T-cell (primary cell): ENCODE data around the gene SLC22A23. TPM values are rescaled to one million over a fixed set of nuclear protein-coding genes. Genes with fewer than 3 reads are reported as not detected.

Experiments used
- ATAC-seq, 4 experiments: fragments of 200-7000 bp in 3 of 4; fragments of 150-1000 bp in 1 of 4; cut with Tn5 transposase; replicated peaks in 1 of 4; 1 replicate in 3 of 4; 2 replicates in 1 of 4; pipeline ENCODE4 v1.10.0; 2021; ENCODE audit warnings: moderate library complexity in 3 of 4, mild to moderate bottlenecking in 2 of 4, moderate number of reproducible peaks in 1 of 4
- CTCF ChIA-PET, 2 donors: fragments of 300-600 bp; sonication (Branson Sonifier 250); formaldehyde crosslinking; loops; one replicate each; lab custom pipeline; 2022; ENCODE audit warnings: antibody characterized with exemption in 2 of 2; lab: Charles Lee
- POLR2A ChIA-PET, 2 donors: fragments of 300-600 bp; sonication (Branson Sonifier 250); formaldehyde crosslinking; loops; one replicate each; lab custom pipeline; 2022; ENCODE audit warnings: antibody characterized with exemption in 2 of 2; lab: Charles Lee
- DNase-seq, 35 experiments: peaks; one replicate each; pipeline versions ENCODE4 v3.0.0 to v3.0.0-alpha.2; 2013 to 2023
- H3K27ac ChIP-seq: one replicate; pipeline ENCODE4 v1.5.1; 2013; ENCODE audit warnings: low read length
- H3K27me3 ChIP-seq, 2 experiments: replicated peaks in 1 of 2; 1 replicate in 1 of 2; 2 replicates in 1 of 2; pipeline versions ENCODE4 v1.6.1 to v1.7.0; 2013; ENCODE audit warnings: low read length in 1 of 2, mixed read lengths in 1 of 2; ENCODE audit not compliant: control insufficient read depth in 2 of 2, insufficient read depth in 2 of 2; ENCODE audit errors: extremely low read depth in 1 of 2
- H3K36me3 ChIP-seq, 2 donors: 1 replicate in 1 of 2; 2 replicates in 1 of 2; pipeline versions ENCODE4 v1.6.1 to v1.7.0; 2013; ENCODE audit warnings: low read length in 1 of 2; ENCODE audit not compliant: control insufficient read depth in 2 of 2, insufficient read depth in 1 of 2; ENCODE audit errors: extremely low read depth in 1 of 2
- H3K4me1 ChIP-seq, 2 experiments: 1 replicate in 1 of 2; 2 replicates in 1 of 2; pipeline versions ENCODE4 v1.6.1 to v1.7.0; 2013; ENCODE audit warnings: low read length in 2 of 2, mixed read lengths in 1 of 2; ENCODE audit not compliant: insufficient read depth in 2 of 2, control insufficient read depth in 1 of 2; ENCODE audit errors: extremely low read depth in 1 of 2
- H3K4me3 ChIP-seq, 2 donors: 1 replicate in 1 of 2; 2 replicates in 1 of 2; pipeline versions ENCODE4 v1.5.1 to v1.7.0; 2013; ENCODE audit warnings: mild to moderate bottlenecking in 2 of 2, low read length in 1 of 2, moderate library complexity in 1 of 2; ENCODE audit not compliant: control insufficient read depth in 1 of 2; ENCODE audit errors: extremely low read depth in 1 of 2
- H3K9me3 ChIP-seq: 2 replicates; pipeline ENCODE4 v1.7.0; 2013
- H3K27ac Mint-ChIP-seq, 2 donors: one replicate each; pipeline ENCODE4 v1.8.0; 2020 to 2021; ENCODE audit warnings: mild to moderate bottlenecking in 2 of 2, mixed read lengths in 2 of 2
- H3K27me3 Mint-ChIP-seq, 2 donors: one replicate each; pipeline ENCODE4 v1.8.0; 2021 to 2022; ENCODE audit warnings: mixed read lengths in 2 of 2
- H3K36me3 Mint-ChIP-seq: one replicate; pipeline ENCODE4 v1.8.0; 2021; ENCODE audit warnings: mixed read lengths
- H3K4me1 Mint-ChIP-seq, 3 donors: one replicate each; pipeline ENCODE4 v1.8.0; 2020 to 2022; ENCODE audit warnings: mixed read lengths in 3 of 3, mild to moderate bottlenecking in 1 of 3
- H3K4me3 Mint-ChIP-seq, 3 donors: one replicate each; pipeline ENCODE4 v1.8.0; 2020 to 2022; ENCODE audit warnings: mild to moderate bottlenecking in 3 of 3, mixed read lengths in 3 of 3, moderate library complexity in 3 of 3
- H3K9me3 Mint-ChIP-seq, 3 donors: one replicate each; pipeline ENCODE4 v1.8.0; 2020 to 2022; ENCODE audit warnings: mixed read lengths in 3 of 3
- WGBS: methylation state at CpG from one replicate; pipeline ENCODE4 v1.1.5; 2013; ENCODE audit warnings: missing lambda C conversion rate; ENCODE audit not compliant: insufficient coverage; 5-methylcytosine and 5-hydroxymethylcytosine counted together
- total RNA-seq, 35 experiments: library from RNA in 6 of 35; stranded (reverse) in 6 of 35; fragments of 120-200 nt in 1 of 35; gene quantifications; one replicate each; pipeline versions ENCODE4 v1.2.1 to v1.2.4 and lab custom pipeline; 2013 to 2026

The SLC22A23 gene
- total RNA-seq, 5 donors from 2014 or later (not counting 1 experiment from before 2014, with no cell fraction given) = 6.2 to 14.8 (median 12.1) TPM

DNA sequence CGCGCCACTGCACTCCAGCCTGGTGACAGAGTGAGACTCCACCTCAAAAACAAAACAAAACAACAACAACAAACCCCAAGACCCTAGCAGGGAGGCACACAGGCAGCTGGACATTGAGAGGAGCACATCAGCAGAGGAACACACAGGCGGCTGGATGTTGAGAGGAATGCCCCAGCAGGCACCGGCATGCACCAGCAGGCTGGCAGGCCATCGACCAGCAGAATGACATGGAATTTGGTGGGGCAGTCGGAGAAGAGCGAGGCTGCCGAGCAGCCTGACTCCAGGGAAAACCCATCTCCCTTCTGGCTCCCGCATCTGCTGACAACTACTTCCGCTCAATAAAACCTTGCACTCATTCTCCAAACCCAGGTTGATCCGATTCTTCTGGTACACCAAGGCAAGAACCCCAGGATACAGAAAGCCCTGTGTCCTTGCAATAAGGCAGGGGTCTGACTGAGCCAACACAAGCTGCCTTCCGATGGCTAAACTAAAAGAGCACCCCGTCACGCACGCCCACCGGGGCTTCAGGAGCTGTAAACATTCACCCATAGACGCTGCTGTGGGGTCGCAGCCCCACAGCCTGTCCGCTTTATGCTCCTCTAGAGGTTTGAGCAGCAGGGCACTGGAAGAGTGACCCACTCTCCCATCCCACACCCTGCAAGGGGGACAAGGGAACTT lies 60.2 kb downstream of the SLC22A23 start:
- 94% methylated on average over 19 of the region's 19 CpGs for WGBS
- no peaks in the 10 kb centered on the region for H3K36me3 Mint-ChIP-seq

DNA sequence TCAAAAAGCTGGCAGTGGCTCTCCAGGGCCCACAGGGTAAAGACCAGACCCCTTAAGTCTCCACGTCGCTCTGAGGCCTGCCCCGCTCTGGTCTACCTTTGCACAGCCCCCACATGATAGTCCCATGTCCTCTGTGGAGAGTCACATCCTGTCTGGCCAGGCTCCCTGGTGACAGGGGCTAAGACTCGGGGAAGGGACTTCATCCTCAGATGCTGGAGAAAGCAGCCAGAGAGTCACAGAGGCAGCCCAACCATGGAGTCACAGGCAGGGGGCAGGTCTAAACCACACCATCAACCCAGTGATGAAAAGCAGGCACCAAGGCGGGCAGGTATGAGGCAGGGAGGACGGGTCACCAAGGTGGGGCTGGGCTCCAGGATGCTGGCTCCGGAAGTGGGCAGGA lies 62.2 kb downstream of the SLC22A23 start:
- no peaks in the 10 kb centered on the region for H3K36me3 Mint-ChIP-seq
- H3K4me1 ChIP-seq = no peaks in the 10 kb centered on the region
- no peaks in the 10 kb centered on the region for H3K4me1 Mint-ChIP-seq
- no peaks in the 10 kb centered on the region for H3K27me3 Mint-ChIP-seq
- H3K9me3 ChIP-seq = no peaks in the 10 kb centered on the region
- H3K9me3 Mint-ChIP-seq = no peaks in the 10 kb centered on the region
- no peaks in the 10 kb centered on the region for H3K36me3 ChIP-seq
- 82% methylated on average over 4 of the region's 7 CpGs for WGBS
- no peak overlapping the region for H3K4me3 ChIP-seq
- H3K27ac ChIP-seq = no peak overlapping the region
- ATAC-seq (no peak), DNase-seq (no peak)
- CTCF ChIA-PET = no interaction called here
- H3K4me3 Mint-ChIP-seq = no peak overlapping the region
- POLR2A ChIA-PET = no interaction called here
- H3K27ac Mint-ChIP-seq = no peak overlapping the region
- H3K27me3 ChIP-seq = no peaks in the 10 kb centered on the region

More for the DNA sequence above, 60.2 kb downstream of the SLC22A23 start:
- Mint-ChIP-seq H3K27me3 (no peaks in the 10 kb centered on the region), H3K4me1 (no peaks in the 10 kb centered on the region), H3K9me3 (no peaks in the 10 kb centered on the region), H3K4me3 (no peak overlapping the region), H3K27ac (no peak overlapping the region)
- no peak overlapping the region for H3K27ac ChIP-seq
- H3K9me3 ChIP-seq = no peaks in the 10 kb centered on the region
- ChIA-PET CTCF (no interaction called here), POLR2A (no interaction called here)
- no peak overlapping the region for H3K4me3 ChIP-seq
- ATAC-seq (no peak), DNase-seq (no peak)
- no peaks in the 10 kb centered on the region for H3K4me1 ChIP-seq
- no peaks in the 10 kb centered on the region for H3K36me3 ChIP-seq
- no peaks in the 10 kb centered on the region for H3K27me3 ChIP-seq

DNA sequence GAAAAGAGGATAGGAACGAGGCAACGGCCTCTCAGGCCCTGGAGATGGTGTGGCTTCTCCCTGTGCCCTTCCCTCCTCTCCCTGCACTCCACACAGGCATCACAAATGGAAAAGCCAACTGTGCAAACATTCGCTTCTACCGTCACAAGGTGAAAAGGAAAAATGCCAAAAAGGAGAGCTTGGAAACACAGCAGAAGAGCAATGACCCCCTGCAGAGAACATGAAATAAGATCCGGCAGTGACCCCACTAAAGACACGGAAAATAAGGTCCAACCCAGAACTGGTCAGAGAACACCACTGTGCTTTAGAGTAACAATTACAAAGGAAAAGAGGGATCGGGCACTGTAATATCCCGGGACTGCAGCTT lies 63.0 kb downstream of the SLC22A23 start:
- H3K4me3 ChIP-seq = no peak overlapping the region
- no peak for DNase-seq
- no peak overlapping the region for H3K27ac ChIP-seq
- no peaks in the 10 kb centered on the region for H3K36me3 ChIP-seq
- POLR2A ChIA-PET = no interaction called here
- no peak for ATAC-seq
- H3K27ac Mint-ChIP-seq = no peak overlapping the region
- H3K4me1 Mint-ChIP-seq = no peaks in the 10 kb centered on the region
- 83% methylated on average over 6 of the region's 8 CpGs for WGBS
- no peaks in the 10 kb centered on the region for H3K36me3 Mint-ChIP-seq
- no peaks in the 10 kb centered on the region for H3K9me3 Mint-ChIP-seq
- H3K4me3 Mint-ChIP-seq = no peak overlapping the region
- no peaks in the 10 kb centered on the region for H3K27me3 ChIP-seq
- no peaks in the 10 kb centered on the region for H3K9me3 ChIP-seq
- CTCF ChIA-PET = no interaction called here
- H3K4me1 ChIP-seq = no peaks in the 10 kb centered on the region
- no peaks in the 10 kb centered on the region for H3K27me3 Mint-ChIP-seq

DNA sequence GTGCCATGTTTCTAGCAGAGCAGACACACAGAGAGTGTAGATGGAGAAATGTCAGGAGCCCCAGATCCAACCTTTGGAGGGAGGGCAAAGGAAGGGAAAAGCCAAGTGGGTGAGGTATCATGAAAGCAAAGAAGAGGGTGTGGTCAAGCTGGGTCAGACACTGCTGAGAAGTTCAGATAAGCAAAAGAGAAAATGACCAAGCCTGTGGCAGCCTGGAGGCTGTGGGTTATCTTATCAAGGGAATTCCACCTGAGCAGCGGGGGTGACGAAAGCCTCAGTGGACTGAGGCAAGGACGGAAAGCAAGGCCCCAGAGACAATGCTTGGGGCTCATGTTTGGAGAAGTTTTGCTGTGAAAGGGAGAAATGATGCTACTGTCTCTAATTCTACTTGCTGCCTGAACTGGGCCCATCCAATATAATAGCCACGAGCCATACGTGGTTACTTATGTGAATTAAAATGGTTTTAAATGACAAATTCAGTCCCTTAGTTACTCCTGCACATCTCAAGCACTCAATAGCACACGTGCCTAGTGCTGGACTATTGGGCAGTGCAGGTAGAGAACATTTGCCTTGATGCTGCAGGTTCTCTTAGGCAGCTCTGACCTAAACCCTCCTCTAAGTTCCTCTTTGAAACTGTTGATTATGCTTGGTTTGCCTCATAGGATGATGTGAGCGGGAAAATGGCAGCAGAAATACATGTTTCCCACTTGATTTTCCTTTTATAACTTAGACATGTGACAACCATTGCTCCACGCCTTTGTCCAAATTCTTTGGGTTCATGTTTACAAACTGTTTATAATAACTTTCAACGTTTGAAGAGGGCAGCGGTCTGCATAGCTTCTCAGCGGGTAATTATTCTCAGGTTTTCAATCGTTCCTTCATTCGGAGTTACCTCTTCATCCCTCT lies 63.7 kb downstream of the SLC22A23 start:
- ChIA-PET POLR2A (no interaction called here), CTCF (no interaction called here)
- WGBS = 93% methylated on average over 5 of the region's 13 CpGs
- Mint-ChIP-seq H3K4me1 (peaks cover 0 to under 1% (median 0%) of the 10 kb centered on the region in 3 donors), H3K27me3 (no peaks in the 10 kb centered on the region), H3K27ac (no peak overlapping the region), H3K36me3 (no peaks in the 10 kb centered on the region), H3K4me3 (no peak overlapping the region), H3K9me3 (no peaks in the 10 kb centered on the region)
- Histone ChIP-seq H3K27me3 (no peaks in the 10 kb centered on the region), H3K36me3 (no peaks in the 10 kb centered on the region), H3K27ac (no peak overlapping the region), H3K9me3 (no peaks in the 10 kb centered on the region), H3K4me3 (no peak overlapping the region), H3K4me1 (no peaks in the 10 kb centered on the region)
- DNase-seq (no peak), ATAC-seq (no peak)

DNA sequence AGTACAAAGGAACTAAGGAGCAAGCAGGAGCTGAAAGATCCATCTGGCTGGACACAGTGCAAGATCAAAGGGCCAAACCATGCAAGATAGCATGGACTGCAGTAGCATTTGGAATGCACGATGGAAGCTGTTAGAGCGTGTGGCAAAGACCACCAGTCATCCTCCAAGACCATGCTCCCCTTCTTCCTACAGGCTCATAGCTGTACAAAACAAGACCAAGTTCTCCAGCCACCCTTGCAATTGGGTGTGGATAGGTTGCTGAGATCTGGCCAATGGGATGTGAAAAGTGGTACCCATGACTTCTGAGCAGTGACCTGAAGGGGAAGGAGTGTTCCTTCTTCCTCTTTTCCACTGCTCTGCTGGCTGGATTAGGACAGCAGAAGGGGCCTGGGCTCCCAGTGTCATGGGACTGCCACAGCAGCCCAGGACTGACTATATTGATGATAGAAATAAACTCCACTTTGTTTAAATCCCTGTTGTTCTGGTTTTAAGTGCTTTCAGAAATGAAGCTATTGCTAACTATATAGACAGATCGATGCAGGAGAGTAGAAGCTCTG lies 64.9 kb downstream of the SLC22A23 start:
- ChIA-PET POLR2A (no interaction called here), CTCF (no interaction called here)
- no peaks in the 10 kb centered on the region for H3K36me3 ChIP-seq
- Mint-ChIP-seq H3K4me3 (no peak overlapping the region), H3K4me1 (peaks cover 0 to 4% (median 0%) of the 10 kb centered on the region in 3 donors), H3K27me3 (no peaks in the 10 kb centered on the region), H3K36me3 (no peaks in the 10 kb centered on the region), H3K9me3 (no peaks in the 10 kb centered on the region), H3K27ac (no peak overlapping the region)
- H3K9me3 ChIP-seq = no peaks in the 10 kb centered on the region
- DNase-seq = no peak
- WGBS = 60% methylated on average over 1 of the region's 3 CpGs
- no peak for ATAC-seq
- H3K4me1 ChIP-seq = no peaks in the 10 kb centered on the region
- no peak overlapping the region for H3K4me3 ChIP-seq
- no peaks in the 10 kb centered on the region for H3K27me3 ChIP-seq
- H3K27ac ChIP-seq = no peak overlapping the region

DNA sequence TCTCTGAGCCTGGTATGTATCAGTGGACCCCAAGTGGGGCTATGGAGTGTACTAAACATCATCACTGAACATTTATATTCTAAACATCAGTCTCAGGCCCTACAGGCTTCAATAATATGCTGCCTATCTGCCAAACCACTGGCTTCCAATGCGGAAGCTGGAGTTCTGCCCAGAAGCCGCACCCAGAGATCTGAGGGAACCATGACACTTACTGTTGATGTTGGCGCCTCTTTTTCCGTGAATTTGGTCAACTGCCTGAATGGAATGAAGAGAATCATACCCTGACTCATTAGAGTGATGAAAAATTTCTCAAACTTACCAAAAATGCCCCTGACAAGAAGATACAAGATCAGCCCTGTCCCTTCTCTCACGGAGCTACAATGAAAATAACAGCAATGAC lies 66.2 kb downstream of the SLC22A23 start:
- Histone ChIP-seq H3K4me1 (no peaks in the 10 kb centered on the region), H3K36me3 (no peaks in the 10 kb centered on the region), H3K4me3 (no peak overlapping the region), H3K27me3 (peaks cover 0 to 10% of the 10 kb centered on the region in 2 experiments), H3K9me3 (no peaks in the 10 kb centered on the region), H3K27ac (no peak overlapping the region)
- POLR2A ChIA-PET = interaction anchor here in 1 of 2 donors (0.6 kb wide), 1 partner anchor 26 kb away, joined by 3 read pairs; no protein-coding TSS in a partner anchor
- CTCF ChIA-PET = no interaction called here
- Mint-ChIP-seq H3K4me1 (peaks cover 0 to 4% (median 0%) of the 10 kb centered on the region in 3 donors), H3K36me3 (peaks cover 3% of the 10 kb centered on the region), H3K4me3 (no peak overlapping the region), H3K27me3 (no peaks in the 10 kb centered on the region), H3K27ac (no peak overlapping the region), H3K9me3 (no peaks in the 10 kb centered on the region)
- no peak for DNase-seq
- ATAC-seq = no peak
- 96% methylated on average over 4 of the region's 5 CpGs for WGBS
